H9 (cell line): Measurements from ENCODE around the gene RAD9B. TPM values are rescaled to one million over a fixed set of nuclear protein-coding genes. Genes with fewer than 3 reads are reported as not detected.

ENCODE experiments used
- DNase-seq: peaks from one replicate; pipeline ENCODE4 v3.0.0-alpha.2; 2017
- H2AFZ ChIP-seq: one replicate; pipeline ENCODE4 v1.6.1; 2013; ENCODE audit warnings: mild to moderate bottlenecking, low read length, control low read depth, moderate library complexity
- H2AK5ac ChIP-seq: 2 replicates; pipeline ENCODE4 v1.6.1; 2013; ENCODE audit warnings: low read length, control low read depth, mixed read lengths; ENCODE audit not compliant: insufficient read length
- H2BK120ac ChIP-seq: one replicate; pipeline ENCODE4 v1.6.1; 2013; ENCODE audit warnings: low read depth, mild to moderate bottlenecking, low read length, control low read depth, inconsistent platforms; ENCODE audit not compliant: poor library complexity, severe bottlenecking
- H2BK12ac ChIP-seq: 2 replicates; pipeline ENCODE4 v1.6.1; 2013; ENCODE audit warnings: low read length, control low read depth, mixed read lengths, low read depth; ENCODE audit not compliant: insufficient read length
- H2BK15ac ChIP-seq: 2 replicates; pipeline ENCODE4 v1.6.1; 2013; ENCODE audit warnings: low read depth, low read length, control low read depth
- H2BK20ac ChIP-seq: one replicate; pipeline ENCODE4 v1.6.1; 2013; ENCODE audit warnings: low read depth, mild to moderate bottlenecking, low read length, control low read depth, inconsistent platforms; ENCODE audit not compliant: poor library complexity, severe bottlenecking
- H2BK5ac ChIP-seq: 2 replicates; pipeline ENCODE4 v1.6.1; 2013; ENCODE audit warnings: low read length, control low read depth, mixed read lengths; ENCODE audit not compliant: insufficient read length
- H3K14ac ChIP-seq: 2 replicates; pipeline ENCODE4 v1.6.1; 2013; ENCODE audit warnings: low read length, control low read depth; ENCODE audit not compliant: insufficient read depth
- H3K18ac ChIP-seq: 2 replicates; pipeline ENCODE4 v1.6.1; 2013; ENCODE audit warnings: low read depth, mild to moderate bottlenecking, mixed read lengths, low read length, control low read depth; ENCODE audit not compliant: insufficient read length
- H3K23ac ChIP-seq: 2 replicates; pipeline ENCODE4 v1.6.1; 2013; ENCODE audit warnings: low read length, control low read depth, mixed read lengths, low read depth; ENCODE audit not compliant: insufficient read length
- H3K23me2 ChIP-seq: 2 replicates; pipeline ENCODE4 v1.6.1; 2013; ENCODE audit warnings: low read depth, mild to moderate bottlenecking, mixed read lengths, low read length, control low read depth; ENCODE audit not compliant: insufficient read length, poor library complexity, severe bottlenecking
- H3K27ac ChIP-seq: 2 replicates; pipeline ENCODE4 v1.5.1; 2013; ENCODE audit warnings: low read length, control low read depth, mixed read lengths, low read depth; ENCODE audit not compliant: insufficient read length
- H3K27me3 ChIP-seq: 2 replicates; pipeline ENCODE4 v1.6.1; 2013; ENCODE audit warnings: low read length, control low read depth, inconsistent platforms; ENCODE audit not compliant: insufficient read depth
- H3K4ac ChIP-seq: 2 replicates; pipeline ENCODE4 v1.6.1; 2013; ENCODE audit warnings: low read depth, mild to moderate bottlenecking, control low read depth, inconsistent platforms, low read length, moderate library complexity
- H3K4me1 ChIP-seq: 2 replicates; pipeline ENCODE4 v1.6.1; 2013; ENCODE audit warnings: low read length, control low read depth, inconsistent platforms; ENCODE audit not compliant: insufficient read depth
- H3K4me2 ChIP-seq: 2 replicates; pipeline ENCODE4 v1.6.1; 2013; ENCODE audit warnings: low read length, control low read depth, mixed read lengths; ENCODE audit not compliant: insufficient read length, insufficient read depth
- H3K56ac ChIP-seq: 2 replicates; pipeline ENCODE4 v1.6.1; 2013; ENCODE audit warnings: low read depth, mild to moderate bottlenecking, mixed read lengths, low read length, control low read depth; ENCODE audit not compliant: insufficient read length
- H3K79me1 ChIP-seq: 2 replicates; pipeline ENCODE4 v1.6.1; 2013; ENCODE audit warnings: low read depth, mild to moderate bottlenecking, moderate library complexity, low read length, control low read depth, inconsistent platforms; ENCODE audit not compliant: insufficient read depth, poor library complexity, severe bottlenecking
- H3K79me2 ChIP-seq: 2 replicates; pipeline ENCODE4 v1.6.1; 2013; ENCODE audit warnings: low read length, control low read depth, inconsistent platforms; ENCODE audit not compliant: insufficient read depth
- H3K9ac ChIP-seq: 2 replicates; pipeline ENCODE4 v1.6.1; 2013; ENCODE audit warnings: low read length, control low read depth, mixed read lengths; ENCODE audit not compliant: insufficient read length; ENCODE audit errors: extremely low read depth
- H3K9me3 ChIP-seq: one replicate; pipeline ENCODE4 v1.6.1; 2013; ENCODE audit warnings: low read depth, low read length, inconsistent platforms; ENCODE audit not compliant: control insufficient read depth
- H3T11ph ChIP-seq: one replicate; pipeline ENCODE4 v1.6.1; 2013; ENCODE audit warnings: mild to moderate bottlenecking, low read length, control low read depth, inconsistent platforms
- H4K20me1 ChIP-seq: one replicate; pipeline ENCODE4 v1.6.1; 2013; ENCODE audit not compliant: control insufficient read depth, insufficient read length, insufficient read depth
- H4K5ac ChIP-seq: 2 replicates; pipeline ENCODE4 v1.6.1; 2013; ENCODE audit warnings: low read depth, mild to moderate bottlenecking, mixed read lengths, low read length, control low read depth; ENCODE audit not compliant: insufficient read length
- H4K8ac ChIP-seq: replicated peaks from 2 replicates; pipeline ENCODE4 v1.6.1; 2013; ENCODE audit warnings: low read length, control low read depth, mixed read lengths, low read depth; ENCODE audit not compliant: insufficient read length
- H4K91ac ChIP-seq: 2 replicates; pipeline ENCODE4 v1.6.1; 2013; ENCODE audit warnings: low read depth, mild to moderate bottlenecking, moderate library complexity, mixed read lengths, low read length, control low read depth; ENCODE audit not compliant: insufficient read length
- H3K27ac Mint-ChIP-seq, 3 experiments: 2 replicates in 2 of 3; 3 replicates in 1 of 3; pipeline ENCODE4 v1.8.0; 2020 to 2021; ENCODE audit warnings: mixed read lengths in 3 of 3, mild to moderate bottlenecking in 1 of 3, moderate library complexity in 1 of 3
- H3K27me3 Mint-ChIP-seq: 2 replicates; pipeline ENCODE4 v1.8.0; 2021; ENCODE audit warnings: low read depth, mild to moderate bottlenecking, moderate library complexity, mixed read lengths
- H3K36me3 Mint-ChIP-seq, 3 experiments: 2 replicates in 2 of 3; 3 replicates in 1 of 3; pipeline ENCODE4 v1.8.0; 2020 to 2021; ENCODE audit warnings: low read depth in 3 of 3, mixed read lengths in 3 of 3; ENCODE audit not compliant: insufficient read depth in 1 of 3
- H3K4me1 Mint-ChIP-seq, 2 experiments: 2 replicates each; pipeline ENCODE4 v1.8.0; 2020; ENCODE audit warnings: mixed read lengths in 2 of 2
- H3K4me3 Mint-ChIP-seq, 2 experiments: 2 replicates in 1 of 2; 3 replicates in 1 of 2; pipeline ENCODE4 v1.8.0; 2020 to 2021; ENCODE audit warnings: mild to moderate bottlenecking in 2 of 2, mixed read lengths in 2 of 2, moderate library complexity in 1 of 2
- H3K9me3 Mint-ChIP-seq, 2 experiments: 2 replicates in 1 of 2; 3 replicates in 1 of 2; pipeline ENCODE4 v1.8.0; 2020; ENCODE audit warnings: mild to moderate bottlenecking in 2 of 2, mixed read lengths in 2 of 2, moderate library complexity in 1 of 2
- WGBS: extraction: QIAGEN DNeasy Blood & Tissue Kit; methylation state at CpG from one replicate; pipeline ENCODE4 v1.1.7; 2013; ENCODE audit warnings: missing lambda C conversion rate, low lambda C conversion rate, mixed read lengths; ENCODE audit not compliant: insufficient read length; ENCODE audit errors: extremely low coverage; 5-methylcytosine and 5-hydroxymethylcytosine counted together
- total RNA-seq: library from RNA; stranded (reverse); gene quantifications from 2 replicates; pipeline ENCODE4 v1.2.1, GENCODE V29; 2021
- TF ChIP-seq, protein P1 (sequence below): fragments of 200-600 bp; sonication (generic); conservative IDR thresholded peaks from 3 replicates; pipeline ENCODE4 v1.8.0; 2021; ENCODE audit warnings: antibody characterized with exemption, mild to moderate bottlenecking

RAD9B gene
- total RNA-seq, 1 experiment from 2014 or later = not detected

DNA sequence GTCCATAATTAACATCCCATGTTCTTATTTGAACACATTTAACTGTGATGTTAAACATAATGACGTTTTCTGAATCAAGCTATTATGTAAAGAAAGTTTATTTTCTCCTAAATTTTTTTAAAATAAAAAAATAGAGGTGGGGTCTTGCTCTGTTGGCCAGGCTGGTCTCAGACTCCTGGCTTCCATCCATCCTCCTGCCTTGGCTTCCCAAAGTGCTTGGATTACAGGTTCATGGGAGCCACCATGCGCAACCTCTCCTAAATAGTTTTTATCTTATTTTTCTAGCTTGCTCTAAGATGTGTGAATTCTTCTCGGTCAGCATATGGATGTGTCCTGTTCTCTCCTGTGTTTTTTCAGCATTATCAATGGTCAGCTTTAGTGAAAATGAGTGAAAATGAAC is 3.2 kb downstream of the RAD9B start:
- Histone ChIP-seq H3K18ac (no peak overlapping the region), H3K9ac (no peak overlapping the region), H2BK120ac (no peak overlapping the region), H3K27ac (no peak overlapping the region), H3K56ac (no peak overlapping the region), H2BK5ac (no peak overlapping the region), H2BK20ac (no peak overlapping the region), H3K79me1 (no peaks in the 10 kb centered on the region), H3K79me2 (no peaks in the 10 kb centered on the region), H3K23me2 (no peaks in the 10 kb centered on the region), H4K20me1 (no peaks in the 10 kb centered on the region), H2AFZ (no peak overlapping the region), H2BK15ac (no peak overlapping the region), H2AK5ac (no peak overlapping the region), H3K27me3 (peaks cover 5% of the 10 kb centered on the region; the same call in 1 of the 2 replicates), H3T11ph (no peak overlapping the region), H3K4ac (no peak overlapping the region), H3K4me2 (no peak overlapping the region), H3K4me1 (no peaks in the 10 kb centered on the region), H4K8ac (no peak overlapping the region), H2BK12ac (no peak overlapping the region), H4K91ac (no peak overlapping the region), H3K23ac (no peak overlapping the region), H3K9me3 (no peaks in the 10 kb centered on the region), H3K14ac (no peak overlapping the region), H4K5ac (no peak overlapping the region)
- H3K36me3 Mint-ChIP-seq = peaks cover 8 to 10% (median 8%) of the 10 kb centered on the region in 3 experiments
- TF ChIP-seq, protein P1, sequence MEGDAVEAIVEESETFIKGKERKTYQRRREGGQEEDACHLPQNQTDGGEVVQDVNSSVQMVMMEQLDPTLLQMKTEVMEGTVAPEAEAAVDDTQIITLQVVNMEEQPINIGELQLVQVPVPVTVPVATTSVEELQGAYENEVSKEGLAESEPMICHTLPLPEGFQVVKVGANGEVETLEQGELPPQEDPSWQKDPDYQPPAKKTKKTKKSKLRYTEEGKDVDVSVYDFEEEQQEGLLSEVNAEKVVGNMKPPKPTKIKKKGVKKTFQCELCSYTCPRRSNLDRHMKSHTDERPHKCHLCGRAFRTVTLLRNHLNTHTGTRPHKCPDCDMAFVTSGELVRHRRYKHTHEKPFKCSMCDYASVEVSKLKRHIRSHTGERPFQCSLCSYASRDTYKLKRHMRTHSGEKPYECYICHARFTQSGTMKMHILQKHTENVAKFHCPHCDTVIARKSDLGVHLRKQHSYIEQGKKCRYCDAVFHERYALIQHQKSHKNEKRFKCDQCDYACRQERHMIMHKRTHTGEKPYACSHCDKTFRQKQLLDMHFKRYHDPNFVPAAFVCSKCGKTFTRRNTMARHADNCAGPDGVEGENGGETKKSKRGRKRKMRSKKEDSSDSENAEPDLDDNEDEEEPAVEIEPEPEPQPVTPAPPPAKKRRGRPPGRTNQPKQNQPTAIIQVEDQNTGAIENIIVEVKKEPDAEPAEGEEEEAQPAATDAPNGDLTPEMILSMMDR = no peak
- H3K27me3 Mint-ChIP-seq = peaks cover 17% of the 10 kb centered on the region
- peaks cover 2 to 4% of the 10 kb centered on the region in 2 experiments; a peak in 2 of 4 replicates for H3K4me1 Mint-ChIP-seq
- H3K9me3 Mint-ChIP-seq = peaks cover 10 to 11% of the 10 kb centered on the region in 2 experiments
- no peak overlapping the region for H3K27ac Mint-ChIP-seq
- DNase-seq = no peak
- WGBS = no CpG with 5 or more reads among the region's 3 CpGs
- H3K4me3 Mint-ChIP-seq = no peak overlapping the region
